ENCODE measurements around the gene EPYC. TPM values are rescaled to one million over a fixed set of nuclear protein-coding genes. Genes with fewer than 3 reads are reported as not detected.

Gene EPYC
- total and polyA plus RNA-seq, 2 experiments from 2014 or later: not detected

GRCh38 chr12:90963946-90964345 lies 40.8 kb downstream of the EPYC start (continued):
- TF ChIP-seq, protein P1, sequence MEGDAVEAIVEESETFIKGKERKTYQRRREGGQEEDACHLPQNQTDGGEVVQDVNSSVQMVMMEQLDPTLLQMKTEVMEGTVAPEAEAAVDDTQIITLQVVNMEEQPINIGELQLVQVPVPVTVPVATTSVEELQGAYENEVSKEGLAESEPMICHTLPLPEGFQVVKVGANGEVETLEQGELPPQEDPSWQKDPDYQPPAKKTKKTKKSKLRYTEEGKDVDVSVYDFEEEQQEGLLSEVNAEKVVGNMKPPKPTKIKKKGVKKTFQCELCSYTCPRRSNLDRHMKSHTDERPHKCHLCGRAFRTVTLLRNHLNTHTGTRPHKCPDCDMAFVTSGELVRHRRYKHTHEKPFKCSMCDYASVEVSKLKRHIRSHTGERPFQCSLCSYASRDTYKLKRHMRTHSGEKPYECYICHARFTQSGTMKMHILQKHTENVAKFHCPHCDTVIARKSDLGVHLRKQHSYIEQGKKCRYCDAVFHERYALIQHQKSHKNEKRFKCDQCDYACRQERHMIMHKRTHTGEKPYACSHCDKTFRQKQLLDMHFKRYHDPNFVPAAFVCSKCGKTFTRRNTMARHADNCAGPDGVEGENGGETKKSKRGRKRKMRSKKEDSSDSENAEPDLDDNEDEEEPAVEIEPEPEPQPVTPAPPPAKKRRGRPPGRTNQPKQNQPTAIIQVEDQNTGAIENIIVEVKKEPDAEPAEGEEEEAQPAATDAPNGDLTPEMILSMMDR (conservative IDR thresholded peaks at IDR 0.05; ENCODE audit: low read depth in 2 of 2): no peak
- no peak for TF ChIP-seq EZH2 (IDR thresholded peaks at IDR 0.05; ENCODE audit: low read depth, unreplicated experiment)

DNA sequence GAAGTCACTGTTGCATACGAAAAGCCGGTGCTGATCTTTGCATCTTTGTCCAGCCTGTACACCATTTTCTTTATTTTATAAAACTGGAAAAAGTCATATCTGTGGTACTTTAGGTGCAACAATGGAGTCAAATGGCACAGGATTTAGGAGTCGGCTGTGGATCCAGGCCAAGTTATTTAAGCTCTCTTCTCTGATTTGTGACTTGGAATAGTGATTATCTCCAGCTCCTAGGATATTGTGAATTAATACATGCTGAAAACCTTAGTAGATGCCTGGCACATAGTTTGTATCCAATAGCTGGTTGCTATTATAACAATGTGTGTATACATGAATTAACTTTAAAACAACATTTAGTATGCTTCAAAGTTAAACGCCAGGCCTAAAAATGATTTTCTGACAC lies 43.6 kb downstream of the EPYC start:
- H4K20me1 ChIP-seq (replicated peaks; ENCODE audit: insufficient read depth): no peaks in the 10 kb centered on the region
- no peaks in the 10 kb centered on the region for H3K79me2 ChIP-seq (replicated peaks; ENCODE audit: insufficient read depth)
- Mint-ChIP-seq H3K4me1 (no peaks in the 10 kb centered on the region), H3K9me3 (no peaks in the 10 kb centered on the region), H3K27me3 (ENCODE audit: insufficient read depth, low read depth, poor library complexity) (no peaks in the 10 kb centered on the region), H3K4me3 (no peak overlapping the region), H3K36me3 (ENCODE audit: low read depth) (no peaks in the 10 kb centered on the region), H3K27ac (no peak overlapping the region)
- no peak for TF ChIP-seq JUNB (IDR thresholded peaks at IDR 0.05; ENCODE audit: unreplicated experiment)
- TF ChIP-seq, protein P2, sequence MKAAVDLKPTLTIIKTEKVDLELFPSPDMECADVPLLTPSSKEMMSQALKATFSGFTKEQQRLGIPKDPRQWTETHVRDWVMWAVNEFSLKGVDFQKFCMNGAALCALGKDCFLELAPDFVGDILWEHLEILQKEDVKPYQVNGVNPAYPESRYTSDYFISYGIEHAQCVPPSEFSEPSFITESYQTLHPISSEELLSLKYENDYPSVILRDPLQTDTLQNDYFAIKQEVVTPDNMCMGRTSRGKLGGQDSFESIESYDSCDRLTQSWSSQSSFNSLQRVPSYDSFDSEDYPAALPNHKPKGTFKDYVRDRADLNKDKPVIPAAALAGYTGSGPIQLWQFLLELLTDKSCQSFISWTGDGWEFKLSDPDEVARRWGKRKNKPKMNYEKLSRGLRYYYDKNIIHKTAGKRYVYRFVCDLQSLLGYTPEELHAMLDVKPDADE (IDR thresholded peaks at IDR 0.05): no peak
- no peak for TF ChIP-seq CREB1 (CRISPR knock-in tag; IDR thresholded peaks at IDR 0.05; ENCODE audit: low read depth)
- TF ChIP-seq POLR2AphosphoS5 (IDR thresholded peaks at IDR 0.05; ENCODE audit: low read depth): no peak
- TF ChIP-seq ZNF114 (CRISPR knock-in tag; IDR thresholded peaks at IDR 0.05): no peak
- TF ChIP-seq NANOG (IDR thresholded peaks at IDR 0.05; ENCODE audit: borderline replicate concordance): no peak
- no peak for TF ChIP-seq REST (IDR thresholded peaks at IDR 0.05; ENCODE audit: unreplicated experiment)
- TF ChIP-seq ZNF331 (CRISPR knock-in tag; IDR thresholded peaks at IDR 0.05; ENCODE audit: low read depth): no peak
- no peak for TF ChIP-seq STAT1 (IDR thresholded peaks at IDR 0.05; ENCODE audit: unreplicated experiment)
- H3K4me1 ChIP-seq (ENCODE audit: insufficient read depth): no peaks in the 10 kb centered on the region
- no peaks in the 10 kb centered on the region for H3K9me2 ChIP-seq (ENCODE audit: insufficient read depth)
- no peak overlapping the region for H2AFZ ChIP-seq
- no peaks in the 10 kb centered on the region for H3F3A ChIP-seq (replicated peaks; ENCODE audit: low read depth)
- ATAC-seq (no peak), DNase-seq (ENCODE audit: low spot score) (no peak)
- H3K4me2 ChIP-seq: no peak overlapping the region
- no peak overlapping the region for H3K27ac ChIP-seq (ENCODE audit: low read depth)
- no peaks in the 10 kb centered on the region for H3K27me3 ChIP-seq (ENCODE audit: insufficient read depth)
- no peak overlapping the region for H3K4me3 ChIP-seq
- no peaks in the 10 kb centered on the region for H3K36me3 ChIP-seq (ENCODE audit: insufficient read depth)
